Measurements from ENCODE around the gene SMTN.

Gene SMTN

DNA sequence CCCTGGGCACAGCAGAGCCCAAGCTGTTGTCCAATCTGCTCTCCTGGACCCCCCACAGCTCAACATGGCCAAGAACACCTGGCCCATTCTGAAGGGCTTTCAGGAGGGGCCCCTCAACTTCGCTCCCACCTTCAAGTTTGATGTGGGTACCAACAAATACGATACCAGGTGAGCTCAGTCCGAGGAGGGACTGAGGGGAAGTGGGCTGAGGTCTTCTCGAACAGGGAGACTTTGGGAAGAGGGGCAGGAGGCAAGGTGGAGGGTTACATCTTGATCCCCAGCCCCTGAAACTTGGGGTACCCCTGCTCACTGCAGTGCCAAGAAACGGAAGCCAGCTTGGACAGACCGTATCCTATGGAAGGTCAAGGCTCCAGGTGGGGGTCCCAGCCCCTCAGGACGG lies 47.0 kb downstream of the SMTN start:
- H3K4me3 ChIP-seq (ENCODE audit: control insufficient read depth in 1 of 7, extremely low read depth in 1 of 7, insufficient read depth in 4 of 7, low read depth in 2 of 7, low read length in 6 of 7), result no peak overlapping the region
- no peak overlapping the region for H3K27ac ChIP-seq (ENCODE audit: insufficient read depth in 1 of 2, low read depth in 1 of 2, low read length in 2 of 2, poor library complexity in 1 of 2, severe bottlenecking in 2 of 2)
- no peaks in the 10 kb centered on the region for H3K9me3 ChIP-seq (ENCODE audit: control extremely low read depth in 1 of 5, control insufficient read depth in 4 of 5, insufficient read depth in 2 of 5, low read depth in 1 of 5, low read length in 4 of 5)
- no peaks in the 10 kb centered on the region for H3K27me3 ChIP-seq (replicated peaks in 2 of 5; ENCODE audit: control insufficient read depth in 4 of 5, insufficient read depth in 5 of 5, low read length in 4 of 5)
- ChIA-PET CTCF (interaction anchor here (0.8 to 1.3 kb wide), 4 partner anchors 10 to 20 kb away, joined by 3 read pairs; partner anchors contain the start of gene SELENOM), POLR2A (no interaction called here)
- H3K4me1 ChIP-seq (ENCODE audit: control extremely low read depth in 1 of 4, control insufficient read depth in 4 of 4, insufficient read depth in 4 of 4, low read length in 3 of 4), result peaks cover 0 to 4% (median 1%) of the 10 kb centered on the region in 4 experiments
- no peaks in the 10 kb centered on the region for H3K36me3 ChIP-seq (ENCODE audit: control insufficient read depth in 4 of 4, insufficient read depth in 4 of 4, low read length in 3 of 4)
- 97% methylated on average over 7 of the region's 7 CpGs for WGBS (ENCODE audit: insufficient coverage)
- DNase-seq, result no peak

DNA sequence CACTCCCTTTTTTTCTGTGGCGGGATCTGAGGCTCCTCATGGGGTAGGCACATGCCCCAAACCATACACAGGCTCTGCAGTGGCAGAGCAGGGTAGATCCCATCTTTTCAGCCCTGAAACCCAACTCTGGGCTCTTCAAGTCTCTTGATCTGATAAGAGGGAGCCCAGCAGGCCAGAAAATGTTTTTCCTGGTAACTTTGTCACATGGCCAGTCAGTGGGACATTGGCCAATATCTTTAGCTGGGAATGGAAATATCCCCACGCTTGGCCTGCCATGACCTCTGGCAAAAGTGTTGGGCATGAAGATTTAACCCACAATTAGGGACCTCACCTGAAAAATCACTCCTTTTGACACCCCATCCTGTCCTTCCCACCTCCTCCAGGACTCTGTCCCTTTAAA lies 49.8 kb downstream of the SMTN start:
- Histone ChIP-seq H3K4me1 (ENCODE audit: control extremely low read depth in 1 of 4, control insufficient read depth in 4 of 4, insufficient read depth in 4 of 4, low read length in 3 of 4) (peaks cover 0 to 4% (median 1%) of the 10 kb centered on the region in 4 experiments), H3K27me3 (replicated peaks in 2 of 5; ENCODE audit: control insufficient read depth in 4 of 5, insufficient read depth in 5 of 5, low read length in 4 of 5) (no peaks in the 10 kb centered on the region), H3K9me3 (ENCODE audit: control extremely low read depth in 1 of 5, control insufficient read depth in 4 of 5, insufficient read depth in 2 of 5, low read depth in 1 of 5, low read length in 4 of 5) (no peaks in the 10 kb centered on the region), H3K27ac (ENCODE audit: insufficient read depth in 1 of 2, low read depth in 1 of 2, low read length in 2 of 2, poor library complexity in 1 of 2, severe bottlenecking in 2 of 2) (no peak overlapping the region), H3K4me3 (ENCODE audit: control insufficient read depth in 1 of 7, extremely low read depth in 1 of 7, insufficient read depth in 4 of 7, low read depth in 2 of 7, low read length in 6 of 7) (no peak overlapping the region), H3K36me3 (ENCODE audit: control insufficient read depth in 4 of 4, insufficient read depth in 4 of 4, low read length in 3 of 4) (no peaks in the 10 kb centered on the region)
- CTCF ChIA-PET, result no interaction called here
- 100% methylated on average over 1 of the region's 2 CpGs for WGBS (ENCODE audit: insufficient coverage)
- DNase-seq, result no peak
- POLR2A ChIA-PET, result no interaction called here

DNA sequence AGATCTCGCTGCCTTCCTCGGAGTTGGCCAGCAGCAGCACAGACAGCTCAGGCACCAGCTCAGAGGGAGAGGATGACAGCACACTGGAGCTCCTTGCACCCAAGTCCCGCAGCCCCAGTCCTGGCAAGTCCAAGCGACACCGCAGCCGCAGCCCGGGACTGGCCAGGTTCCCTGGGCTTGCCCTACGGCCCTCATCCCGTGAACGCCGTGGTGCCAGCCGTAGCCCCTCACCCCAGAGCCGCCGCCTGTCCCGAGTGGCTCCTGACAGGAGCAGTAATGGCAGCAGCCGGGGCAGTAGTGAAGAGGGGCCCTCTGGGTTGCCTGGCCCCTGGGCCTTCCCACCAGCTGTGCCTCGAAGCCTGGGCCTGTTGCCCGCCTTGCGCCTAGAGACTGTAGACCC lies 52.8 kb downstream of the SMTN start:
- H3K27me3 ChIP-seq (replicated peaks in 2 of 5; ENCODE audit: control insufficient read depth in 4 of 5, insufficient read depth in 5 of 5, low read length in 4 of 5), result no peaks in the 10 kb centered on the region
- H3K9me3 ChIP-seq (ENCODE audit: control extremely low read depth in 1 of 5, control insufficient read depth in 4 of 5, insufficient read depth in 2 of 5, low read depth in 1 of 5, low read length in 4 of 5), result no peaks in the 10 kb centered on the region
- POLR2A ChIA-PET, result no interaction called here
- no peaks in the 10 kb centered on the region for H3K4me1 ChIP-seq (ENCODE audit: control extremely low read depth in 1 of 4, control insufficient read depth in 4 of 4, insufficient read depth in 4 of 4, low read length in 3 of 4)
- no peak overlapping the region for H3K4me3 ChIP-seq (ENCODE audit: control insufficient read depth in 1 of 7, extremely low read depth in 1 of 7, insufficient read depth in 4 of 7, low read depth in 2 of 7, low read length in 6 of 7)
- H3K36me3 ChIP-seq (ENCODE audit: control insufficient read depth in 4 of 4, insufficient read depth in 4 of 4, low read length in 3 of 4), result no peaks in the 10 kb centered on the region
- CTCF ChIA-PET, result no interaction called here
- WGBS (ENCODE audit: insufficient coverage), result 98% methylated on average over 19 of the region's 19 CpGs
- DNase-seq, result no peak
- no peak overlapping the region for H3K27ac ChIP-seq (ENCODE audit: insufficient read depth in 1 of 2, low read depth in 1 of 2, low read length in 2 of 2, poor library complexity in 1 of 2, severe bottlenecking in 2 of 2)

DNA sequence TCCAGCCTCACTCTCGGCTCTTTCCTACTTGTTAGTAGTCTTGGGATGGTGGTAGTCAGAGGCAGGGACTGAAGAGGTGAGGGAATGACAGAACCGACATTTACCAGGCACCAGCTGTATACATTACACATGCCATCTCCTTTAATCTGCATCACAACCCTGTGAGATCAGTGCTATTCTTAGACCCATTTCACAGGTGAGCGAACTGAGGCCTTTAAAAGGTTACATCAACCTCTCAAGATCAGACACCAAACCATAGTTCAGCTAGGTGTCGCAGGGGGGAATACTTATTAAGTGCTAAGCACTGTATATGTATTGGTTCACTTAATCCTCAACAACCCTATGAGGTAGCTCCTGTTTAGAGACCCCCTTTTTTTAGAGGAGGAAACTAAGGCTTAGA lies 53.6 kb downstream of the SMTN start:
- no peak for DNase-seq
- Histone ChIP-seq H3K36me3 (ENCODE audit: control insufficient read depth in 4 of 4, insufficient read depth in 4 of 4, low read length in 3 of 4) (no peaks in the 10 kb centered on the region), H3K9me3 (ENCODE audit: control extremely low read depth in 1 of 5, control insufficient read depth in 4 of 5, insufficient read depth in 2 of 5, low read depth in 1 of 5, low read length in 4 of 5) (no peaks in the 10 kb centered on the region), H3K27ac (ENCODE audit: insufficient read depth in 1 of 2, low read depth in 1 of 2, low read length in 2 of 2, poor library complexity in 1 of 2, severe bottlenecking in 2 of 2) (no peak overlapping the region), H3K4me3 (ENCODE audit: control insufficient read depth in 1 of 7, extremely low read depth in 1 of 7, insufficient read depth in 4 of 7, low read depth in 2 of 7, low read length in 6 of 7) (no peak overlapping the region), H3K27me3 (replicated peaks in 2 of 5; ENCODE audit: control insufficient read depth in 4 of 5, insufficient read depth in 5 of 5, low read length in 4 of 5) (no peaks in the 10 kb centered on the region), H3K4me1 (ENCODE audit: control extremely low read depth in 1 of 4, control insufficient read depth in 4 of 4, insufficient read depth in 4 of 4, low read length in 3 of 4) (no peaks in the 10 kb centered on the region)
- WGBS (ENCODE audit: insufficient coverage), result no CpG with 5 or more reads among the region's 4 CpGs
- ChIA-PET CTCF (interaction anchor here (1.4 kb wide), 1 partner anchor 18 kb away, joined by 3 read pairs; no protein-coding TSS in a partner anchor), POLR2A (no interaction called here)

DNA sequence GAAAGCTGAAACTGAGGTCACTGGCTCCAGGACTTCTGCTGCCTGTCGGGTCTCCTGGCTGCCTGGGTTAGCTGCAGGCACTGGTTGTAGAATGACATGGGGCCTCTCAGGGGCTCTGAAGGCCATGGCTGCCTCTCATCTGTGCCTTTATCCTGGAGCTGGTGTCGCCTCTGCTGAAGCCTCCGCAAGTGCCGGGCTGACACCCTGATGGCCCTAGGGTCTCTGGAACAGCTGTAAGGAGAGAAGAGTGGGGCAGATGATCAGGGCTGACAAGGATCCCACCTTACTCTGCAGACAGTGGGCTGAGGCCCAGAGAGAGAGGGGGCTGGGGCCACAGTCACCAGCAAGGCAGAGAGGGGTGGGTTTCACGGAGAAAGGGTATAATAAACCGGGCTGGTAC lies 54.6 kb downstream of the SMTN start:
- H3K4me3 ChIP-seq (ENCODE audit: control insufficient read depth in 1 of 7, extremely low read depth in 1 of 7, insufficient read depth in 4 of 7, low read depth in 2 of 7, low read length in 6 of 7), result no peak overlapping the region
- CTCF ChIA-PET, result interaction anchor here (1.0 to 1.4 kb wide), 2 partner anchors 8 to 19 kb away, joined by 3 read pairs; no protein-coding TSS in a partner anchor
- H3K36me3 ChIP-seq (ENCODE audit: control insufficient read depth in 4 of 4, insufficient read depth in 4 of 4, low read length in 3 of 4), result no peaks in the 10 kb centered on the region
- peaks cover 0 to 3% (median under 1%) of the 10 kb centered on the region in 4 experiments for H3K4me1 ChIP-seq (ENCODE audit: control extremely low read depth in 1 of 4, control insufficient read depth in 4 of 4, insufficient read depth in 4 of 4, low read length in 3 of 4)
- WGBS (ENCODE audit: insufficient coverage), result 98% methylated on average over 6 of the region's 6 CpGs
- no peak overlapping the region for H3K27ac ChIP-seq (ENCODE audit: insufficient read depth in 1 of 2, low read depth in 1 of 2, low read length in 2 of 2, poor library complexity in 1 of 2, severe bottlenecking in 2 of 2)
- no peaks in the 10 kb centered on the region for H3K9me3 ChIP-seq (ENCODE audit: control extremely low read depth in 1 of 5, control insufficient read depth in 4 of 5, insufficient read depth in 2 of 5, low read depth in 1 of 5, low read length in 4 of 5)
- DNase-seq, result no peak
- POLR2A ChIA-PET, result no interaction called here
- no peaks in the 10 kb centered on the region for H3K27me3 ChIP-seq (replicated peaks in 2 of 5; ENCODE audit: control insufficient read depth in 4 of 5, insufficient read depth in 5 of 5, low read length in 4 of 5)

DNA sequence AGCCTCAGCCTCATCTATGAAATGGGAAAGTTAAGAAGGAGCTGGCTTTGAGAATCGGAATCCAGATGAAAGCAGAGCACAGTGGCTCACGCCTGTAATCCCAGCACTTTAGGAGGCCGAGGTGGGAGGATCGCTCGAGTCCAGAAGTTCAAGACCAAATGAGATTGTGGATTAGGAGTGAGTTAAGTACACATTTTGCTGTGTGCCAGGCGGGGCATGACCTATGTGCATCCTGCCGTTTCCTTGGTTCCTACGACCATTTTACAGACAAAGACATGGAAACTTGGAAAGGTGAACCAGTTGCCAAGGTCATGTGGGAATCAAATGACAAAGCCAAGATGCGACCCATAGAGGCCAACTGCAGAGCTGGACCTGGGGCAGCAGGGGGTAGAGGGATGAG lies 55.0 kb downstream of the SMTN start:
- CTCF ChIA-PET, result interaction anchor here (1.0 to 1.4 kb wide), 2 partner anchors 8 to 19 kb away, joined by 3 read pairs; no protein-coding TSS in a partner anchor
- DNase-seq, result no peak
- peaks cover 0 to 6% (median under 1%) of the 10 kb centered on the region in 4 experiments for H3K4me1 ChIP-seq (ENCODE audit: control extremely low read depth in 1 of 4, control insufficient read depth in 4 of 4, insufficient read depth in 4 of 4, low read length in 3 of 4)
- no peaks in the 10 kb centered on the region for H3K9me3 ChIP-seq (ENCODE audit: control extremely low read depth in 1 of 5, control insufficient read depth in 4 of 5, insufficient read depth in 2 of 5, low read depth in 1 of 5, low read length in 4 of 5)
- no peaks in the 10 kb centered on the region for H3K36me3 ChIP-seq (ENCODE audit: control insufficient read depth in 4 of 4, insufficient read depth in 4 of 4, low read length in 3 of 4)
- no peaks in the 10 kb centered on the region for H3K27me3 ChIP-seq (replicated peaks in 2 of 5; ENCODE audit: control insufficient read depth in 4 of 5, insufficient read depth in 5 of 5, low read length in 4 of 5)
- no peak overlapping the region for H3K27ac ChIP-seq (ENCODE audit: insufficient read depth in 1 of 2, low read depth in 1 of 2, low read length in 2 of 2, poor library complexity in 1 of 2, severe bottlenecking in 2 of 2)
- POLR2A ChIA-PET, result no interaction called here
- H3K4me3 ChIP-seq (ENCODE audit: control insufficient read depth in 1 of 7, extremely low read depth in 1 of 7, insufficient read depth in 4 of 7, low read depth in 2 of 7, low read length in 6 of 7), result no peak overlapping the region
- 94% methylated on average over 9 of the region's 9 CpGs for WGBS (ENCODE audit: insufficient coverage)

DNA sequence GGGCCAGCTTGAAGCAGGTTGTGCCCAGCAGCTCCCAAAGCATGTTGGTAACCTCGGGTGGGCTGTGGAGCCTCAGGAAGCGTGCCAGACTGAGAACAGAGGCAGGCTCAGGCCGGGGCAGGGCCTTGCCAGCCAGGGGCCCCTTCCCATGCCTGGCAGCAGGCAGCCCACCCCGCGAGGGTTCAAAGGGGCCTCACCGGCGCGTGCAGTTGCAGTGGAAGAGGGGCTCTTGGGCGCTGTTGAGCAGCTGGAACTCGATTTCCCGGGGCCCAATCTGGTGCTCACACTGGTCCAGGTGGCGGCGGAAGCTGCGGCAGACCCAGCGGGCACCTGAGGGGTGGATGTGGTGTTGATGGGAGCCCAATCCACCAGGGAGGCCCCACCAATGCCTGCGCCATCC lies 55.6 kb downstream of the SMTN start:
- no peaks in the 10 kb centered on the region for H3K36me3 ChIP-seq (ENCODE audit: control insufficient read depth in 4 of 4, insufficient read depth in 4 of 4, low read length in 3 of 4)
- 97% methylated on average over 13 of the region's 16 CpGs for WGBS (ENCODE audit: insufficient coverage)
- H3K9me3 ChIP-seq (ENCODE audit: control extremely low read depth in 1 of 5, control insufficient read depth in 4 of 5, insufficient read depth in 2 of 5, low read depth in 1 of 5, low read length in 4 of 5), result no peaks in the 10 kb centered on the region
- H3K4me3 ChIP-seq (ENCODE audit: control insufficient read depth in 1 of 7, extremely low read depth in 1 of 7, insufficient read depth in 4 of 7, low read depth in 2 of 7, low read length in 6 of 7), result no peak overlapping the region
- POLR2A ChIA-PET, result no interaction called here
- H3K27me3 ChIP-seq (replicated peaks in 2 of 5; ENCODE audit: control insufficient read depth in 4 of 5, insufficient read depth in 5 of 5, low read length in 4 of 5), result no peaks in the 10 kb centered on the region
- DNase-seq, result no peak
- no peak overlapping the region for H3K27ac ChIP-seq (ENCODE audit: insufficient read depth in 1 of 2, low read depth in 1 of 2, low read length in 2 of 2, poor library complexity in 1 of 2, severe bottlenecking in 2 of 2)
- H3K4me1 ChIP-seq (ENCODE audit: control extremely low read depth in 1 of 4, control insufficient read depth in 4 of 4, insufficient read depth in 4 of 4, low read length in 3 of 4), result peaks cover 0 to 6% (median under 1%) of the 10 kb centered on the region in 4 experiments
- CTCF ChIA-PET, result no interaction called here

Measured in common myeloid progenitor, CD34-positive (primary cell).